Left lung (tissue), 10 donors: ENCODE results near the gene MAN2A1. TPM values are rescaled to one million over a fixed set of nuclear protein-coding genes. Genes with fewer than 3 reads are reported as not detected.

ENCODE experiments used
- ATAC-seq: fragments of 200-7000 bp; cut with Tn5 transposase; one replicate; pipeline ENCODE4 v1.9.1; 2020; ENCODE audit warnings: moderate library complexity
- DNase-seq, 4 donors: peaks; one replicate each; pipeline ENCODE4 v3.0.0-alpha.2; 2013 to 2020
- H3K27ac ChIP-seq, 2 donors: fragments of 200-600 bp; sonication (generic) in 1 of 2; one replicate each; pipeline versions ENCODE4 v1.5.0 to v1.8.0; 2020 to 2021
- H3K27me3 ChIP-seq, 2 donors: fragments of 200-600 bp; sonication (generic) in 1 of 2; one replicate each; pipeline versions ENCODE4 v1.5.0 to v1.8.0; 2020 to 2021
- H3K36me3 ChIP-seq, 2 donors: fragments of 200-600 bp; sonication (generic) in 1 of 2; one replicate each; pipeline versions ENCODE4 v1.5.0 to v1.8.0; 2020 to 2021
- H3K4me1 ChIP-seq, 2 donors: fragments of 200-600 bp; one replicate each; pipeline ENCODE4 v1.8.0; 2021
- H3K4me3 ChIP-seq, 2 donors: fragments of 200-600 bp; sonication (generic) in 1 of 2; one replicate each; pipeline versions ENCODE4 v1.5.0 to v1.8.0; 2020 to 2021; ENCODE audit warnings: mild to moderate bottlenecking in 1 of 2
- H3K9me3 ChIP-seq, 2 donors: fragments of 200-600 bp; sonication (generic) in 1 of 2; one replicate each; pipeline versions ENCODE4 v1.5.0 to v1.8.0; 2020 to 2021
- intact Hi-C, 2 donors: fragments of 100-400 bp; cut with DNase I; formaldehyde crosslinking; loops; one replicate each; pipeline versions ENCODE4 v1.11.2 to v1.14.2; 2022
- polyA plus RNA-seq, 6 donors: library from polyadenylated mRNA; unstranded; fragments of 120-200 nt; gene quantifications; one replicate each; pipeline ENCODE4 v1.2.1, GENCODE V29; 2013; ENCODE audit not compliant: insufficient read length in 6 of 6
- total RNA-seq, 2 donors: library from RNA; stranded (reverse); fragmentation: NEBNext Ultra II Directional; extraction: Animal tissue kit (Norgen Biotek cat#: 25700); gene quantifications; one replicate each; pipeline ENCODE4 v1.2.1, GENCODE V29; 2021
- TF ChIP-seq, protein P1 (sequence below), 2 donors: fragments of 200-600 bp; sonication (generic) in 1 of 2; IDR thresholded peaks; one replicate each; pipeline versions ENCODE4 v1.5.0 to v1.8.0; 2021; ENCODE audit warnings: antibody characterized with exemption in 2 of 2
- donor health status: DM: no; HTN: yes; CAD: no.
- donor health status: DM: no; HTN: no; CAD: no.

MAN2A1 gene
- total and polyA plus RNA-seq, 8 donors = 42.2 to 54.7 (median 47.9) TPM

DNA sequence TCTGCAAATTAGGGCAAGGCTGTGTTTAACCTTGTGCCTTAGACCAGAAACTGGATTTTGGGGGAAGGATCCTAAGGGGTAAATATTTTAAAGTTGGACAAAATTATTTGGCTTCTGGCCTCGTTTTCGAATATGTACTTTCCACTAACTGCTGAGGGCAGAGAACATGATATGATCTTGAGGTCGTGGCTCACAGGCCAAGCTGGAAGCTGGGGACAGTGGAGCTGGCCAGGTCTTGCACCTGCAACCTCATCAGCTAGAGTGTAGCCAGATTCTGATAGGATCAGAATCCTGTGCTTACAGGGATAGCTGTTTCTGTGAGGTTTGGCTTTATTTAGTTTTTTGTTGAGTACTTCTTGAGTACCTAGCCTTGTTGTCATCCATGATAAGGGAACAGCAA lies 24.9 kb downstream of the MAN2A1 start:
- no peaks in the 10 kb centered on the region for H3K27me3 ChIP-seq
- H3K4me1 ChIP-seq = no peaks in the 10 kb centered on the region
- no peaks in the 10 kb centered on the region for H3K9me3 ChIP-seq
- no peak for ATAC-seq
- TF ChIP-seq, protein P1, sequence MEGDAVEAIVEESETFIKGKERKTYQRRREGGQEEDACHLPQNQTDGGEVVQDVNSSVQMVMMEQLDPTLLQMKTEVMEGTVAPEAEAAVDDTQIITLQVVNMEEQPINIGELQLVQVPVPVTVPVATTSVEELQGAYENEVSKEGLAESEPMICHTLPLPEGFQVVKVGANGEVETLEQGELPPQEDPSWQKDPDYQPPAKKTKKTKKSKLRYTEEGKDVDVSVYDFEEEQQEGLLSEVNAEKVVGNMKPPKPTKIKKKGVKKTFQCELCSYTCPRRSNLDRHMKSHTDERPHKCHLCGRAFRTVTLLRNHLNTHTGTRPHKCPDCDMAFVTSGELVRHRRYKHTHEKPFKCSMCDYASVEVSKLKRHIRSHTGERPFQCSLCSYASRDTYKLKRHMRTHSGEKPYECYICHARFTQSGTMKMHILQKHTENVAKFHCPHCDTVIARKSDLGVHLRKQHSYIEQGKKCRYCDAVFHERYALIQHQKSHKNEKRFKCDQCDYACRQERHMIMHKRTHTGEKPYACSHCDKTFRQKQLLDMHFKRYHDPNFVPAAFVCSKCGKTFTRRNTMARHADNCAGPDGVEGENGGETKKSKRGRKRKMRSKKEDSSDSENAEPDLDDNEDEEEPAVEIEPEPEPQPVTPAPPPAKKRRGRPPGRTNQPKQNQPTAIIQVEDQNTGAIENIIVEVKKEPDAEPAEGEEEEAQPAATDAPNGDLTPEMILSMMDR (IDR thresholded peaks at IDR 0.05) = no peak
- H3K4me3 ChIP-seq = no peak overlapping the region
- DNase-seq = no peak
- no peak overlapping the region for H3K27ac ChIP-seq
- intact Hi-C loops = no loop called here
- peaks cover 0 to 12% of the 10 kb centered on the region in 2 donors for H3K36me3 ChIP-seq

DNA sequence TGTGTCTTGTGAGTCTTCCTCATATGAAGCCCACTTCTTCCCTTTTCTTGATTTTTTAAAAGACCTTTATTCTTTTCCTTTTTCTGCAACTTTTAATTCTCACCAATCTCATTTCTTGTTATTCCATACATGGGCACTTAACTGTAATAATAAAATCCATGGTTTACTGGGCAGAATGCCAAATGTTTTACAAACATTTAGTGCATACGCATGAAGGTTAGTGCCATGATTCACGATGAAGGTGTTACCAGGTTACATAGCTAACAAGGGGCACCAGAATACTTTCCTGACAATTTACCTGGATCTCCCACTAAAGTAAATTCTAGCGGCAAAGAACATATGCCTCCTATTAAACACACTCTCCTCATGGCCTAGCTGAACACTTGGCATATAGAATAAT lies 28.5 kb downstream of the MAN2A1 start:
- no peak overlapping the region for H3K4me3 ChIP-seq
- no peak for ATAC-seq
- H3K27ac ChIP-seq = no peak overlapping the region
- DNase-seq = no peak
- peaks cover 0 to 12% of the 10 kb centered on the region in 2 donors for H3K36me3 ChIP-seq
- intact Hi-C loops = no loop called here
- no peaks in the 10 kb centered on the region for H3K27me3 ChIP-seq
- H3K4me1 ChIP-seq = no peaks in the 10 kb centered on the region
- no peaks in the 10 kb centered on the region for H3K9me3 ChIP-seq
- TF ChIP-seq, protein P1 (IDR thresholded peaks at IDR 0.05) = no peak

DNA sequence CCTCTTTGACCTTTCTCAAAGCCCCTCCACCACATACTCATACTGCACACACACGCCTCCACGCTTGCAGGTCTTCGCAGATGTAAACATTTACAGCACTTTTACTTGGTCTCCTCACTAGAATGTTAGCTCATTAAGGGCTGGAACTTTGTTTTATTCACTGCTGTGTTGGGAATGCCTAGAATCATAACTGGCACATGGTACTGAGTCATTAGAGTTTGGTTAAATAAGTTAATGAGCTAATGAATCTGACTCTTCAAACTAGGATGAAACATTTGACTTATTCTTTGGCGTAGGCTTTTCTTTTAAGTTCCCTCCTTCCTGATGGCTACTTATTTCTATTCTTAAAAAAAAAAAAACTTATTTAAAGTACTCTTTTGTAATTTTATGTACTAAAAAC lies 28.9 kb downstream of the MAN2A1 start:
- H3K4me1 ChIP-seq = no peaks in the 10 kb centered on the region
- no peak overlapping the region for H3K27ac ChIP-seq
- TF ChIP-seq, protein P1 (IDR thresholded peaks at IDR 0.05) = no peak
- H3K9me3 ChIP-seq = no peaks in the 10 kb centered on the region
- no peak for ATAC-seq
- intact Hi-C loops = no loop called here
- peaks cover 0 to 12% of the 10 kb centered on the region in 2 donors for H3K36me3 ChIP-seq
- DNase-seq = no peak
- no peaks in the 10 kb centered on the region for H3K27me3 ChIP-seq
- H3K4me3 ChIP-seq = no peak overlapping the region

DNA sequence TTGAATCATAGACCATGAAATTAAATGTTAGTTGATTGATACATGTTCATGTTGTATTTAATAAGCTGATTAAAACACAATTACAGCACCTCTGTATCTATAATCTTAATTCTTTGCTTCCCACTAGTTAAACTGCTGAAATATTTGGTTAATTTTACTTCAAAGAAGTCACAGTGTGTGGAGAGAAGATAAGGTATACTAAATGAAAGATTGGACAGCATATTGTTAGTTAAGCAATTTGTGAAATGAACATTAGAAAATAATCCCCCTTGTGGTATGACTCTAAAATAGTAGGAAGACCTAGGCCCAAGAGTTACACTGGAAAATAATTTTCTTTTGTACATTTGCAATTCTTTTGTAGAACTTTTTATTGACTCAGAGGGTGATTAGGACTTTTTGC lies 30.3 kb downstream of the MAN2A1 start:
- intact Hi-C loops = no loop called here
- TF ChIP-seq, protein P1 (IDR thresholded peaks at IDR 0.05) = no peak
- peaks cover 0 to 12% of the 10 kb centered on the region in 2 donors for H3K36me3 ChIP-seq

DNA sequence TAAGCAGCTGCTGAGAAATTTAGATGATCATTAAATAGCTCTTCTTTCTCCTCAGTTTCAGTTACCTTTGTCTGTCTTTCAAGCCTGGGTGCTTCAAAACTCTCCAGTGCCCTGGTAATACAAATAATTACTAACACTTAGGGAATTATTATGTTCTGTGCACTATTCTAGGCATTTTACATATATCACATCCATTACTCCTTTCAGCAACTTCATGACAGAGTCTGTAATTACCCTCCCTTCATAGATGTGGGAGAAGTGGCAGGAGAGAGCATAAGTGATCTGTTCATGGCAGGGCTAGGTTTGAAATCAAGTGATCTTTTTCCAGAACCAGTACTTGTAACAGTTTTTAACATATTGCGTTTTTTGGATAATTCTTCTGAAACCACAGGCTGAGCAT lies 32.0 kb downstream of the MAN2A1 start:
- ATAC-seq (no peak), DNase-seq (no peak)
- TF ChIP-seq, protein P1 (IDR thresholded peaks at IDR 0.05) = no peak
- Histone ChIP-seq H3K27ac (no peak overlapping the region), H3K36me3 (peaks cover 0 to 9% of the 10 kb centered on the region in 2 donors), H3K4me3 (no peak overlapping the region), H3K27me3 (no peaks in the 10 kb centered on the region), H3K4me1 (no peaks in the 10 kb centered on the region), H3K9me3 (no peaks in the 10 kb centered on the region)
- intact Hi-C loops = no loop called here

More for the DNA sequence above, 30.3 kb downstream of the MAN2A1 start:
- ATAC-seq (no peak), DNase-seq (no peak)
- Histone ChIP-seq H3K4me1 (no peaks in the 10 kb centered on the region), H3K4me3 (no peak overlapping the region), H3K27ac (no peak overlapping the region), H3K27me3 (no peaks in the 10 kb centered on the region), H3K9me3 (no peaks in the 10 kb centered on the region)
